ENCODE measurements around the gene RAE1.
"Not testable (repeated sequence)": the region's sequence is repeated elsewhere in the genome, so short reads cannot be mapped to it uniquely, and the experiment has no call there.

Gene RAE1

DNA sequence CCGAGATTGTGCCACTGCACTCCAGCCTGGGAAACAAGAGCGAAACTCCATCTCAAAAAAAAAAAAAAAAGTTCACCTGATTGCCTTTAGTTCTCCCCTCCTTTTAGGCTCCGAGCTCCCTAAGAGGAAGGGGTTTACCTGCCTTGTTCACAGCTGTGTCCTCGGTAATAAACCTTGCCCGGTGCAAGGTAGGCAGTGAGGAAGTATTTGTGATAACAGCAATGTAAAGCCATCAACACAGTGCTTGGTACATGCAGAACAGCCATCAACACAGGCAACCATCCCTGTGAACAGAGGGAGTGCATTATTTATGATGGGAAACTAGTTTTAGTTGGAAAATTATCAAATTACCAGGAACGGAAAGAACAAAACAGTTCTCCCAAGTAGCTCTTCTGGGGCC is 23.2 kb upstream of the RAE1 start:
- no peak for DNase-seq

DNA sequence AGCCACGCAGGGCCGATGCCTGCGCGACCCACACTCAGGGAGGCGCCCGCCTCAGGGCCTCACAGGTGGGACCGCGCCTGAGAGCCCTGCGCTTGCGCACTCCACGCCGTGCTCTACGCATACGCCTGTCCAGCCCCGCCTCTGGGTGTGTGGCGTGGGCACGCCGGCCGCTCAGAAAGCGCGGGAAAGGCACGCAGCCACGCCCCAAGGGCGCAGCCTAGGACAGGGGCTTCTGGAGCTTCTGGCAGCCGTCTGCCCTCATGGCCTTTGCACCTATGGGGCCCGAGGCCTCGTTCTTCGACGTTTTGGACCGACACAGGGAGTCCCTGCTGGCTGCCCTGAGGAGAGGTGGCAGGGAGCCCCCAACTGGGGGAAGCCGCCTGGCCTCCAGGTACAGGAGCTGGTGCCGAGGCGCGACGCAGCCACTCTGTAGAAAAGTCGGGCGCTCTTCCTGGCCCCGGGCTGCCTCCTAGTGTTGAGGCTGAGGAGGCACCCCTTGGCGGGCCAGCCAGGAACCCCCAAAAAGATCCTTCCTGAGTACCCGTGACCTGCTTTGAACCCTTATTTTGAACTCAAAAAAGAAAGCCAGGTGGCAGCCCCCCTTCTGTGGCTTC is 21.3 kb upstream of the RAE1 start, which contains the start of gene SPO11:
TSS of gene SPO11 (plus strand) at position 196 of the 614 bp plus-strand sequence. CDS start at position 261, 65 bp downstream.
- DNase-seq, result no peak

DNA sequence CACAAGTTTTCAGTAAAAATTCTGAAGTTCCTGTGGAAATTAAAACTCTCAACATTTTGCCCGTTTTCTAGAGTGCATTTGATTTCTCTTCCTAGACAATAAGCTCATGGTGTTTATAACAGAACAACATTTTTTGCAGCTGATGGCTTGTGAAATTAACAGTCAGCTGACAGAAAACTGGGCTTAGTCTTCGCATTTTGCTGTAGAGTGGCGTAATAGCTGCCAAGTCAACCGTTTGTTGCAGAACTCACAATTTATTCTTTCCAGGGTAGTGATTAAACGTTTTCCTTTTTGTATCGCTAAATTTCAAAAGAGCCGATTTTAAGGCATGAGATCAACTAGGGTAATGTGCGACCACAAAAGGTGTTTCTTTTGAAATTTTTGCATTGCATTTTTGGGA is 20.1 kb upstream of the RAE1 start:
- no peak for DNase-seq

DNA sequence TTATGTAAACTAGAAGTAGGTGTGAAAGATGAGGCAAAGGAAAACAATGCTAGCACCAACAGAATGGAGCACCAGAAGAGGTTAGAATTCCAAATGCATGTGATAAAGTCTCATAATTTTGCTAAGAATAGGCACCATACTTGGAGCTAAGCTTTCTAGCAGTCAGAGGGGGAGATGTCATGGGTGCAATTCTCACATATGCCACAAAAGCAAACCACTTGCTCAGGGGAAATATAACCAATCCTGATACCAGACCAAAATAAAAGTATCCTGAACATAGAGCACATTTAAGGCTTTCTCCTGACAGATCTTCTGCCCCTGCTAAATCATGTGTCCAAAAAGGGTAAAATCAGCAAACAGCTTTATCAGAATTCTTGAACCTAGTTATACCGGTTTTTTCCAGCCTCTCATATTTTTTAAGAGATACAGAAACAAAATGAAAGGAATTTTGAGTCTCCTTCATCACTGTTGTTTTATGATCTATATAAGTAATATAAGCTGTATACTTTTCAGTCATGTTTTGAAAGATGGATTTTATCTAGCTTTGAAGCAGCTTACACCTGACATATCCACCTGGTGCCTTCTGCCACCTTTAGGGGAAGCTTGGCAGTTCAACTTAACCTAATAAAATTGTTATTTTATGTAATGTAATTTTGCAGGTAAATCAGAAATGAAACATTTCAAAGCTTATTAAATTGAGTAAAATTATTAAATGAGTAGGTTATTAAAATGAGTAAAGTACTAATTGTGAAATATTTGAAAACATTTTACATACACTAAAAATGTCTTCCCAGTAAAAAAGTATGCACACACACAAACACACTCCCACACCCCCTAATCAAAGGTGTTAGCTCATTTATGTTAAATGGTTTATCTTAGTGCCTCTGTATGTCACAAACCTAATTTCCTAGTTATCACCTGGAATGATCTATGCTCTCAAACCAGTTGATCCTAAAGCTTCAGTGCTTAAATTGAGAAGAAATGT is 18.7 kb upstream of the RAE1 start:
- no peak for DNase-seq

GRCh38 chr20:57335392-57335791 is 15.7 kb upstream of the RAE1 start:
- no peak for DNase-seq

DNA sequence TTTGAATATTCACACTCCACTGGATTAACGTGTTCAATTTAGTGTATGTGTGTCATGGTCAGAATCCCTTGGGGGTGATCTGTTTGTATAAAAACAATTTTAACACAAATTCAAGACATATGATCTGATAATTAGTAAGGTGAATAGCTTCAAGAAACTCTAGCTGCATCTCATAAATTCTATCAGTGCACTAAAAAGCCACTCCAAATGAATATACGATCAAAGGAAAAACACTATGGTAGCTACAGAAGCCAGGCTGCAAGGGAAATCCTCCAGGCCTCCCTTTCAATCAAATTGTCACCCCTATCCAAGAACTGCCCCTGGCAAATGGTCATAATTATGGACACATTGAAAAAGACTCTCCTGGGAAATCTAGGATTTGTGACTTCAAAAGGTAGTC is 9.4 kb upstream of the RAE1 start:
- DNase-seq, result no peak

GRCh38 chr20:57342829-57343228 is 8.2 kb upstream of the RAE1 start:
- DNase-seq, result no peak

DNA sequence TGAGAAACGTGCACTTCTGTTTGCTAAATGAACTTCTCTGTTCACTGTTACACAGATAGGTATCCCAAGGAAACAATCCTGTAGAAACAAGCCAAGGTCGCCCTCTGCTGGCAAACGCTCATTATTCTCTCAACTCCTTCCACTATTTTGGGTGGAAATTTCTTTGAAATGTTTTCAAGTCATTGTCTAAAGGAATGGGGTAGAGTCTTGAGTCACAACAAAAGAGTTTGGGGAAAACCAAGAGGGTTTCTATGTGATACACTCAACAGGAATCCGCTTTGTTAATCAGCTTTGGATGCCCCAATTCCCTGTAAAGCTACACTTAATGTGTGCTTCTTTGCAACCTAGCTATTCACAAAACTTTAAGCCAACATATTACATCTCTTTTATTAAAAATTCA is 4.6 kb upstream of the RAE1 start:
- DNase-seq, result peak; percentile 54

DNA sequence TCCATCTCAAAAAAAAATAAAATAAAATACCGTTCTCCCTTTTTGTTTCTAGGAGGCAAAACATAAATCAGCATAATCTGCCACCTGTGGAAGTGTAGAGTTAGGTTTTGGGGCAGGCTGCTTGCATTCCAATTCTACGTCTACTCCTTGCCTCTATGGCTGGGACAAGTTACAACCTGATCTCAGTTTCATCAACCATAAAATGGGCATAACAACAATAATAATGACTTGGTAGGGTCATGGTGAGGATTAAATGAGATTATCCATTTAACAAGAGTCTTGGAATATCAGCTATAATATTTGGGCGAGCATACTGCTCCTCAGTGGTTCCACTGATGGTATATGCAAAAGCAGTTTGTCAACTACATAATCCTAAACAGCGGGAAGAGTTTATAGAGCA is 3.7 kb upstream of the RAE1 start:
- no peak for DNase-seq

DNA sequence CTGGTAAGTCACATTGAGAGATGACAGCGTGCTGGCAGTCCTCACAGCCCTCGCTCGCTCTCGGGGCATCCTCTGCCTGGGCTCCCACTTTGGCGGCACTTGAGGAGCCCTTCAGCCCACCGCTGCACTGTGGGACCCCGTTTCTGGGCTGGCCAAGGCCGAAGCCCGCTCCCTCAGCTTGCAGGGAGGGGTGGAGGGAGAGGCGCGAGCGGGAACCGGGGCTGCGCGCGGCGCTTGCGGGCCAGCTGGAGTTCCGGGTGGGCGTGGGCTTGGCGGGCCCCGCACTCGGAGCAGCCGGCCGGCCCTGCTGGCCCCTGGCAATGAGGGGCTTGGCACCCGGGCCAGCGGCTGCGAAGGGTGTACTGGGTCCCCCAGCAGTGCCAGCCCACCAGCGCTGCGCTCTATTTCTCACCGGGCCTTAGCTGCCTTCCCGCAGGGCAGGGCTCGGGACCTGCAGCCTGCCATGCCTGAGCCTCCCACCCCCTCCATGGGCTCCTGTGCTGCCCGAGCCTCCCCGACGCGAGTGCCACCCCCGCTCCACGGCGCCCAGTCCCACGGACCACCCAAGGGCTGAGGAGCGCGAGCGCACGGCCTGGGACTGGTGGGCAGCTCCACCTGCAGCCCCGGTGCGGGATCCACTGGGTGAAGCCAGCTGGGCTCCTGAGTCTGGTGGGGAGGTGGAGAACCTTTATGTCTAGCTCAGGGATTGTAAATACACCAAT is 2.7 kb upstream of the RAE1 start:
- DNase-seq, result not testable (repeated sequence)

DNA sequence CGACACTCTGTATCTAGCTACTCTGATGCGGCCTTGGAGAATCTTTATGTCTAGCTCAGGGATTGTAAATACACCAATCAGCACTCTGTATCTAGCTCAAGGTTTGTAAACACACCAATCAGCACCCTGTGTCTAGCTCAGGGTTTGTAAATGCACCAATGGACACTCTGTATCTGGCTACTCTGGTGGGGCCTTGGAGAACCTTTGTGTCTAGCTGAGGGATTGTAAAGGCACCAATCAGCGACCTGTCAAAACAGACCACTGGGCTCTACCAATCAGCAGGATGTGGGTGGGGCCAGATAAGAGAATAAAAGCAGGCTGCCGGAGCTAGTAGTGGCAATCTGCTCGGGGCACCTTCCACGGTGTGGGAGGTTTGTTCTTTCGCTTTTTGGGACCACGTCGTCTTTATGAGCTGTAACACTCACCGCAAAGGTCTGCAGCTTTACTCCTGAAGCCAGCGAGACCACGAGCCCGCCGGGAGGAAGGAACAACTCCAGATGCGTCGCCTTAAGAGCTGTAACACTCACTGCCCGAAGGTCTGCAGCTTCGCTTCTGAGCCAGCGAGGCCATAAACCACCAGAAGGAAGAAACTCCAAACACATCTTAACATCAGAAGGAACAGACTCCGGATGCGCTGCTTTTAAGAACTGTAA is 2.0 kb upstream of the RAE1 start:
- DNase-seq, result not testable (repeated sequence)

GRCh38 chr20:57350081-57350710 is 859 bp upstream of the RAE1 start:
- no peak for DNase-seq

GRCh38 chr20:57350726-57351041 is 371 bp upstream of the RAE1 start:
- not testable (repeated sequence) for DNase-seq

DNA sequence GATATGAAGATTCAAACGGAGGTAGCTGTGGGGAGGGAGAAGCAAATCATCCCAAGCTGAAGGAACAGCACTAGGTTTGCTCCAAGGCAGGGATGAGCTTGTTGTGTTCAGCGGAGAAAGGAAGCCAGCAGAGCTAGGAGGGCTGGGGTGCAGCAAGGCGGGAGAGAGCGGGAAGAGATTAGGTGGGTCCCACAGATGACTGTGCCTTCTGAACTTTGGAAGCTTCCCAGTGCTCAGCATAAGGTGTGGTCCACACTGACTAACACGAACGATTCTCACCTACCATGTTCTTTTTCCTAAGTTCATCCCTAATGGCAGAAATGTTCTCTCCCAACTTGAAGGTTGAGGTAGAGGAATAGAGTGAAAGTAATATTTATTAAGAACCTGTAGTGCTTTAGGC is 1.2 kb downstream of the RAE1 start:
- no peak for DNase-seq

- DNase-seq, result no peak
Measured at GRCh38 chr20:57353351-57353750, 2.3 kb downstream of the RAE1 start.

- no peak for DNase-seq
Measured at GRCh38 chr20:57361517-57361916, 10.5 kb downstream of the RAE1 start.

GRCh38 chr20:57364451-57364850 is 13.4 kb downstream of the RAE1 start:
- DNase-seq, result no peak

DNA sequence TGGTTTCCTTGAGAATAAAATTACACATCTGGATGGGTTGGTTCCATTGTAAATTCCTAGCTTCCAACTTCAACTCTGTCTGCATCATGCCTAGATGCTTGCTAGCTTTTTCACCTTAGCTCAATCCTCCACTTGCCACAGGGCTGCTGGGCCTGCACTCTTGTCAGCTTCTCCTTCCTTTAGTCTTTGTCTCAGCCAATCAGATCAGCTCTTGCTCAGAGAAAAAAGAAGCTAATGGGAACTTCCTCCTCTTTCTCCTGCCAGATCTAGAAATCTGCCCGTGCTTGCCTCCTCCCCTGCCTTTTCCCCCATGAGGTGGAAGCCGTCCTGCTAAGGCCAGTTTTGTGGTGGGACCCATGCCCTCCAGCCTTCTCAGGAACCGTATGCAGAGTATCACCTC is 18.5 kb downstream of the RAE1 start:
- DNase-seq, result no peak

- no peak for DNase-seq
Measured at GRCh38 chr20:57370316-57370715, 19.3 kb downstream of the RAE1 start.

- DNase-seq, result no peak
Measured at GRCh38 chr20:57371363-57371762, 20.3 kb downstream of the RAE1 start.

- no peak for DNase-seq
Measured at GRCh38 chr20:57372157-57372556, 21.1 kb downstream of the RAE1 start.

GRCh38 chr20:57372581-57373350 is 21.7 kb downstream of the RAE1 start:
- DNase-seq, result no peak

Data from stimulated activated naive CD4-positive, alpha-beta T cell treated with Interleukin-2 at 50 U/mL for 16 hours (primary cell).